Prostate gland (tissue), 2 donors: Measurements from ENCODE around the gene INSR.
A peak's percentile ranks its signal among the peaks of the same experiment; 100 is the strongest.

Experiments used
- CTCF ChIP-seq, 4 experiments: fragments of 200-600 bp in 2 of 4; fragments of 450-650 bp in 2 of 4; sonication (generic) in 2 of 4; IDR thresholded peaks; 1 replicate in 3 of 4; 2 replicates in 1 of 4; pipeline ENCODE4 v1.5.1; 2016 to 2019; ENCODE audit warnings: antibody characterized with exemption in 4 of 4, mild to moderate bottlenecking in 2 of 4, moderate library complexity in 2 of 4
- POLR2A ChIP-seq: fragments of 450-650 bp; IDR thresholded peaks from one replicate; pipeline ENCODE4 v1.6.1; 2016; ENCODE audit warnings: antibody characterized with exemption, mild to moderate bottlenecking
- POLR2AphosphoS5 ChIP-seq: sonication (generic); formaldehyde crosslinking; IDR thresholded peaks from one replicate; pipeline ENCODE4 v1.6.1; 2017; ENCODE audit warnings: antibody characterized with exemption

- TF ChIP-seq CTCF (IDR thresholded peaks at IDR 0.05) (peak in 1 of 4 experiments; percentile 2), POLR2AphosphoS5 (peak; percentile 83), POLR2A (peak; percentile 33)
Measured at GRCh38 chr19:7069042-7069903, 224.9 kb downstream of the INSR start, which contains the start of gene ZNF557.
